ENCODE data around the gene TRA2A. TPM values are rescaled to one million over a fixed set of nuclear protein-coding genes. Genes with fewer than 3 reads are reported as not detected.

The TRA2A gene
- total and polyA plus RNA-seq, 9 of the 15 experiments (the other 6 are each of a cell fraction or from before 2014, with no cell fraction given) = 22.7 to 210 (median 73.9) TPM

DNA sequence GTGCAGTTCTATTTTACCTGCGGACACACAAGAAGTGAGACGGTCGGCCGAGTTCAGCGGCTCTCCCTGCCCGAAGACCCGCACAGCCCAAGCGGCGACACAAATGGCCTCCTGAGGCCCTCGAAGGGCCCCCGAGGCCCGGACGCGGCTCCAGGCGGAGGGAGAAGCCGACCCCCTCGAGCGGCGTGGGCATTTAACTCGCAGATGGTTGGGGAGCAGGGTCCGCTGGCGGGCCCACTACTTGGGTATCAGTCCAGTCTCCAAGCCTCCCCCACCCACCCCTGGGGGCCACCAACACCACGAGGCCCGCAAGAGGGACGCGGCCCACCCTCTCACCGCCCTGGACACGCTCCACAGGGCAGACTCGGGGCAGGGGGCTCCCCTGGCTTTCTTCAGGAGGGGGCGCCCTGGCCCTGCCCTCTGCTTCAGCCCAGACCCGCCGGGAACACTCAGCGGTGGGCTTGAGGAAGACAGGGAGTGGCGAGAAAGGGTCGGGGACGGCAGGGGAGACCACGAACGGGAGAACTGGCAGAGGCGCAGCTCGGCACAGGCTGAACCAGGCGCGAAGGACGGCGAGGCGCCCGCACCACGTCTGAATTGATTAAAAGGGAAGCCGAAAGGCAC, 63.1 kb downstream of the TRA2A start (continued):
- TF ChIP-seq POLR2A (conservative IDR thresholded peaks at IDR 0.05) = peak; percentile 15; the same call in 1 of the 2 replicates
- TF ChIP-seq DIDO1 (tag; IDR thresholded peaks at IDR 0.05; ENCODE audit: low read depth) = no peak
- TF ChIP-seq, protein P1, sequence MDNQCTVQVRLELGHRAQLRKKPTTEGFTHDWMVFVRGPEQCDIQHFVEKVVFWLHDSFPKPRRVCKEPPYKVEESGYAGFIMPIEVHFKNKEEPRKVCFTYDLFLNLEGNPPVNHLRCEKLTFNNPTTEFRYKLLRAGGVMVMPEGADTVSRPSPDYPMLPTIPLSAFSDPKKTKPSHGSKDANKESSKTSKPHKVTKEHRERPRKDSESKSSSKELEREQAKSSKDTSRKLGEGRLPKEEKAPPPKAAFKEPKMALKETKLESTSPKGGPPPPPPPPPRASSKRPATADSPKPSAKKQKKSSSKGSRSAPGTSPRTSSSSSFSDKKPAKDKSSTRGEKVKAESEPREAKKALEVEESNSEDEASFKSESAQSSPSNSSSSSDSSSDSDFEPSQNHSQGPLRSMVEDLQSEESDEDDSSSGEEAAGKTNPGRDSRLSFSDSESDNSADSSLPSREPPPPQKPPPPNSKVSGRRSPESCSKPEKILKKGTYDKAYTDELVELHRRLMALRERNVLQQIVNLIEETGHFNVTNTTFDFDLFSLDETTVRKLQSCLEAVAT (IDR thresholded peaks at IDR 0.05) = peak; percentile 38 to 51; a peak in 3 of 4 replicates
- no peak for TF ChIP-seq RHOXF2B (CRISPR knock-in tag; conservative IDR thresholded peaks at IDR 0.05)
- peak; percentile 47; the same call in 1 of the 2 replicates for TF ChIP-seq SP1 (CRISPR knock-in tag; IDR thresholded peaks at IDR 0.05)
- TF ChIP-seq SIN3A (IDR thresholded peaks at IDR 0.05; ENCODE audit: borderline replicate concordance in 2 of 2, control insufficient read depth in 1 of 2, low read depth in 2 of 2, low read length in 2 of 2) = peak in 1 of 2 experiments; percentile 54; a peak in 1 of 4 replicates
- TF ChIP-seq KLF6 (CRISPR knock-in tag; IDR thresholded peaks at IDR 0.05; ENCODE audit: borderline replicate concordance) = no peak
- peak in 1 of 2 experiments; percentile 19; a peak in 2 of 4 replicates for TF ChIP-seq MAZ (CRISPR knock-in tag; conservative IDR thresholded peaks at IDR 0.05 in 1 of 2, IDR thresholded peaks at IDR 0.05 in 1 of 2)
- TF ChIP-seq ZNF436 (CRISPR knock-in tag; IDR thresholded peaks at IDR 0.05) = no peak
- TF ChIP-seq KDM5B (IDR thresholded peaks at IDR 0.05; ENCODE audit: insufficient replicate concordance, low read depth, low read length) = peak; percentile 78
- peak; percentile 34; the same call in 1 of the 2 replicates for TF ChIP-seq RBM14 (IDR thresholded peaks at IDR 0.05; ENCODE audit: borderline replicate concordance, insufficient read depth, low read depth, low read length)
- peak; percentile 14 for TF ChIP-seq FIP1L1 (IDR thresholded peaks at IDR 0.05; ENCODE audit: low read depth, low read length, poor library complexity, severe bottlenecking)
- peak; percentile 59 for TF ChIP-seq PCBP1 (IDR thresholded peaks at IDR 0.05; ENCODE audit: low read depth, low read length, poor library complexity, severe bottlenecking)
- TF ChIP-seq REST (IDR thresholded peaks at IDR 0.05; ENCODE audit: borderline replicate concordance) = no peak
- 0 out of 2 replicates have a peak, but pooled peaks have one; percentile 15 for TF ChIP-seq REST (CRISPR knock-in tag; IDR thresholded peaks at IDR 0.05; ENCODE audit: low read depth)
- TF ChIP-seq CREM (IDR thresholded peaks at IDR 0.05; ENCODE audit: low read depth) = peak; percentile 2; the same call in 1 of the 2 replicates
- peak; percentile 18 for TF ChIP-seq CCNT2 (IDR thresholded peaks at IDR 0.05; ENCODE audit: borderline replicate concordance, extremely low read depth, insufficient read length, low read depth, low read length)
- TF ChIP-seq SAFB2 (IDR thresholded peaks at IDR 0.05; ENCODE audit: borderline replicate concordance, low read depth, low read length, severe bottlenecking) = no peak

Data from K562 (cell line).